HepG2 (cell line): ENCODE results near the gene PPP1R9B. TPM values are rescaled to one million over a fixed set of nuclear protein-coding genes. Genes with fewer than 3 reads are reported as not detected.
A peak's percentile ranks its signal among the peaks of the same experiment; 100 is the strongest.

ENCODE experiments used
- ATAC-seq: fragments of 200-7000 bp; cut with Tn5 transposase; 3 replicates; pipeline ENCODE4 v1.9.1; 2020; ENCODE audit warnings: mild to moderate bottlenecking, moderate library complexity
- BruUV-seq: library from RNA; stranded (reverse); fragments of 400-500 nt; replicated peaks from 2 replicates; lab custom pipeline; 2021; lab: Mats Ljungman, UMichigan
- CTCF ChIA-PET: fragments of 300-600 bp; formaldehyde crosslinking; extraction: SDS; loops from one replicate; lab custom pipeline; 2021; ENCODE audit warnings: low total read pairs, inconsistent platforms, low intra/inter-chr PET ratio; lab: Yijun Ruan, JAX
- POLR2A ChIA-PET: fragments of 350-600 bp; sonication (Branson Sonifier 250); formaldehyde crosslinking; loops from one replicate; lab custom pipeline; 2020; ENCODE audit warnings: antibody characterized with exemption, inconsistent platforms; lab: Yijun Ruan, JAX
- DNase-seq: peaks from one replicate; pipeline ENCODE4 v3.0.0-alpha.2; 2015; ENCODE audit warnings: low spot score
- FAIRE-seq: peaks from 3 replicates; lab custom pipeline; 2011; peaks lifted over from hg19 to GRCh38; lab: Jason Lieb, UNC
- H2AFZ ChIP-seq: one replicate; pipeline ENCODE4 v1.6.1; 2011; ENCODE audit warnings: low read length, inconsistent platforms
- H3K27ac ChIP-seq: fragments of 300-600 bp; 3 replicates; pipeline ENCODE4 v1.8.0; 2011; ENCODE audit warnings: mixed run types, mild to moderate bottlenecking, mixed read lengths, low read length, inconsistent platforms; ENCODE audit not compliant: insufficient read depth; ENCODE audit errors: extremely low read length
- H3K27me3 ChIP-seq, 2 experiments: fragments of 200-600 bp in 1 of 2; 2 replicates in 1 of 2; 3 replicates in 1 of 2; pipeline versions ENCODE4 v1.6.0 to v1.8.0; 2011; ENCODE audit warnings: low read length in 2 of 2, mild to moderate bottlenecking in 2 of 2, moderate library complexity in 2 of 2, inconsistent platforms in 1 of 2; ENCODE audit not compliant: insufficient read depth in 2 of 2, control insufficient read depth in 1 of 2
- H3K36me3 ChIP-seq, 2 experiments: fragments of 200-600 bp in 1 of 2; replicated peaks in 1 of 2; 2 replicates in 1 of 2; 3 replicates in 1 of 2; pipeline versions ENCODE4 v1.5.1 to v1.8.0; 2011; ENCODE audit warnings: low read length in 2 of 2, inconsistent platforms in 1 of 2; ENCODE audit not compliant: insufficient read depth in 2 of 2, control insufficient read depth in 1 of 2
- H3K4me1 ChIP-seq: 2 replicates; pipeline ENCODE4 v1.5.1; 2012; ENCODE audit warnings: low read length, inconsistent platforms; ENCODE audit not compliant: insufficient read depth
- H3K4me2 ChIP-seq: 2 replicates; pipeline ENCODE4 v1.6.0; 2011; ENCODE audit warnings: low read depth, low read length, inconsistent platforms
- H3K4me3 ChIP-seq, 3 experiments: fragments of 200-600 bp in 1 of 3; sonication (generic), shearing (Covaris generic) in 1 of 3; replicated peaks in 1 of 3; 2 replicates each; pipeline ENCODE4 v1.5.1; 2011 to 2016; ENCODE audit warnings: low read length in 3 of 3, inconsistent platforms in 2 of 3, low read depth in 2 of 3, mild to moderate bottlenecking in 2 of 3, control low read depth in 1 of 3, mixed read lengths in 1 of 3; ENCODE audit not compliant: insufficient read depth in 1 of 3
- H3K79me2 ChIP-seq: one replicate; pipeline ENCODE4 v1.6.1; 2011; ENCODE audit warnings: low read length, inconsistent platforms; ENCODE audit not compliant: insufficient read depth
- H3K9ac ChIP-seq: 2 replicates; pipeline ENCODE4 v1.6.0; 2011; ENCODE audit warnings: mild to moderate bottlenecking, low read depth, low read length, inconsistent platforms; ENCODE audit not compliant: insufficient read depth
- H3K9me3 ChIP-seq: 2 replicates; pipeline ENCODE4 v1.5.1; 2012; ENCODE audit warnings: mild to moderate bottlenecking, low read length
- H4K20me1 ChIP-seq: 2 replicates; pipeline ENCODE4 v1.6.0; 2011; ENCODE audit warnings: inconsistent platforms, mild to moderate bottlenecking, low read length, moderate library complexity; ENCODE audit not compliant: insufficient read depth
- ARNTL ChIP-seq: sonication (generic); formaldehyde crosslinking; IDR thresholded peaks from 2 replicates; pipeline ENCODE4 v1.4.0; 2020; ENCODE audit warnings: mild to moderate bottlenecking, missing genetic modification reagents
- CREM ChIP-seq, 2 experiments: sonication (generic) in 1 of 2; formaldehyde crosslinking in 1 of 2; IDR thresholded peaks; 2 replicates each; pipeline versions ENCODE4 v1.4.0 to v1.6.1; 2016 to 2020; ENCODE audit warnings: antibody characterized with exemption in 1 of 2, mild to moderate bottlenecking in 1 of 2, missing genetic modification reagents in 1 of 2
- IKZF4 ChIP-seq: sonication (generic); formaldehyde crosslinking; IDR thresholded peaks from 2 replicates; pipeline ENCODE4 v1.5.1; 2020; ENCODE audit warnings: borderline replicate concordance, mild to moderate bottlenecking, low read depth, missing genetic modification reagents; ENCODE audit errors: not compliant biosample characterization
- KDM3A ChIP-seq: IDR thresholded peaks from 2 replicates; pipeline ENCODE4 v1.6.1; 2018; ENCODE audit warnings: low read depth, missing compliant biosample characterization
- MIER2 ChIP-seq: IDR thresholded peaks from 2 replicates; pipeline ENCODE4 v1.6.1; 2016; ENCODE audit warnings: missing biosample characterization, missing genetic modification reagents
- MYC ChIP-seq: sonication (generic); formaldehyde crosslinking; IDR thresholded peaks from 2 replicates; pipeline ENCODE4 v1.9.0; 2021; ENCODE audit warnings: missing genetic modification reagents, borderline replicate concordance
- NR1H2 ChIP-seq: sonication (generic); formaldehyde crosslinking; IDR thresholded peaks from 2 replicates; pipeline ENCODE4 v1.8.1; 2022; ENCODE audit warnings: low read depth, missing genetic modification reagents, borderline replicate concordance
- PAF1 ChIP-seq: IDR thresholded peaks from 2 replicates; pipeline ENCODE4 v1.6.1; 2016; ENCODE audit warnings: missing genetic modification reagents, missing compliant biosample characterization
- PTBP1 ChIP-seq: fragments of 200-400 bp; formaldehyde crosslinking; IDR thresholded peaks from 2 replicates; pipeline ENCODE4 v1.6.1; 2018; ENCODE audit warnings: low read length, low read depth; ENCODE audit not compliant: poor library complexity, severe bottlenecking
- SRY ChIP-seq: sonication (generic); formaldehyde crosslinking; IDR thresholded peaks from 2 replicates; pipeline ENCODE4 v1.8.0; 2022; ENCODE audit warnings: mild to moderate bottlenecking, missing genetic modification reagents
- U2AF1 ChIP-seq: fragments of 200-400 bp; formaldehyde crosslinking; optimal IDR thresholded peaks from 2 replicates; pipeline ENCODE3; 2017; ENCODE audit warnings: mild to moderate bottlenecking, low read depth, low read length
- ZMYM4 ChIP-seq: sonication (generic); formaldehyde crosslinking; IDR thresholded peaks from 2 replicates; pipeline ENCODE4 v1.8.1; 2023; ENCODE audit warnings: mild to moderate bottlenecking, missing genetic modification reagents
- ZNF101 ChIP-seq: sonication (generic); formaldehyde crosslinking; IDR thresholded peaks from 2 replicates; pipeline ENCODE4 v1.4.0; 2020; ENCODE audit warnings: mild to moderate bottlenecking, low read depth, missing genetic modification reagents, borderline replicate concordance
- ZNF549 ChIP-seq: sonication (generic); formaldehyde crosslinking; IDR thresholded peaks from 2 replicates; pipeline ENCODE4 v1.5.0; 2020; ENCODE audit warnings: missing genetic modification reagents
- ZNF7 ChIP-seq: IDR thresholded peaks from 2 replicates; pipeline ENCODE4 v1.6.1; 2016; ENCODE audit warnings: missing biosample characterization, missing genetic modification reagents
- ZNF740 ChIP-seq: sonication (generic); formaldehyde crosslinking; IDR thresholded peaks from 2 replicates; pipeline ENCODE4 v1.4.0; 2020; ENCODE audit warnings: missing genetic modification reagents
- WGBS: methylation state at CpG from one replicate; pipeline ENCODE4 v1.1.6; 2017; ENCODE audit warnings: low lambda C conversion rate; 5-methylcytosine and 5-hydroxymethylcytosine counted together
- in situ Hi-C: cut with HindIII; loops from 2 replicates; pipeline ENCODE4 v1.10.0; 2017; ENCODE audit warnings: low pct_unique_long_range_greater_than_20kb; ENCODE audit not compliant: extremely low pct_ligation_motif_present
- intact Hi-C: fragments of 100-400 bp; cut with micrococcal nuclease; formaldehyde crosslinking; loops from one replicate; pipeline ENCODE4 v1.10.0; 2022; ENCODE audit not compliant: unreplicated experiment
- polyA plus RNA-seq, 8 experiments: library from polyadenylated mRNA; depleted of rRNA in 3 of 8; stranded (reverse) in 7 of 8; unstranded in 1 of 8; fragments of >200 nt; fragmentation: Illumina TruSeq in 4 of 8; extraction: Trizol in 4 of 8; gene quantifications; 2 replicates each; pipeline versions ENCODE4 v1.2.1 to v1.2.3, GENCODE V29; 2011 to 2016; ENCODE audit warnings: low read depth in 4 of 8, missing spikeins in 1 of 8, mixed read lengths in 1 of 8; ENCODE audit not compliant: insufficient read depth in 1 of 8
- total RNA-seq, 5 experiments: library from RNA; depleted of rRNA; stranded (reverse); fragments of >200 nt; fragmentation: Illumina TruSeq; extraction: Trizol; gene quantifications; 2 replicates each; pipeline ENCODE4 v1.2.3, GENCODE V29; 2016; ENCODE audit warnings: low read depth in 1 of 5
- TF ChIP-seq, protein P1 (sequence below): sonication (generic); formaldehyde crosslinking; IDR thresholded peaks from 2 replicates; pipeline ENCODE4 v1.5.0; 2020; ENCODE audit warnings: missing genetic modification reagents
- TF ChIP-seq, protein P2 (sequence below): sonication (generic); formaldehyde crosslinking; IDR thresholded peaks from 2 replicates; pipeline ENCODE4 v1.4.0; 2020; ENCODE audit warnings: missing genetic modification reagents
- TF ChIP-seq, protein P3 (sequence below): sonication (generic); formaldehyde crosslinking; IDR thresholded peaks from 2 replicates; pipeline ENCODE4 v1.5.0; 2020; ENCODE audit warnings: mild to moderate bottlenecking, missing genetic modification reagents

PPP1R9B gene
- total and polyA plus RNA-seq, 2 of the 13 experiments (the other 11 are each of a cell fraction or from before 2014, with no cell fraction given): 9.4 to 15.8 TPM

GRCh38 chr17:50107790-50108414 lies 42.6 kb downstream of the PPP1R9B start (continued):
- TF ChIP-seq MYC (peak; percentile 19; the same call in 1 of the 2 replicates), ZNF740 (CRISPR knock-in tag) (no peak), NR1H2 (CRISPR knock-in tag) (no peak)

DNA sequence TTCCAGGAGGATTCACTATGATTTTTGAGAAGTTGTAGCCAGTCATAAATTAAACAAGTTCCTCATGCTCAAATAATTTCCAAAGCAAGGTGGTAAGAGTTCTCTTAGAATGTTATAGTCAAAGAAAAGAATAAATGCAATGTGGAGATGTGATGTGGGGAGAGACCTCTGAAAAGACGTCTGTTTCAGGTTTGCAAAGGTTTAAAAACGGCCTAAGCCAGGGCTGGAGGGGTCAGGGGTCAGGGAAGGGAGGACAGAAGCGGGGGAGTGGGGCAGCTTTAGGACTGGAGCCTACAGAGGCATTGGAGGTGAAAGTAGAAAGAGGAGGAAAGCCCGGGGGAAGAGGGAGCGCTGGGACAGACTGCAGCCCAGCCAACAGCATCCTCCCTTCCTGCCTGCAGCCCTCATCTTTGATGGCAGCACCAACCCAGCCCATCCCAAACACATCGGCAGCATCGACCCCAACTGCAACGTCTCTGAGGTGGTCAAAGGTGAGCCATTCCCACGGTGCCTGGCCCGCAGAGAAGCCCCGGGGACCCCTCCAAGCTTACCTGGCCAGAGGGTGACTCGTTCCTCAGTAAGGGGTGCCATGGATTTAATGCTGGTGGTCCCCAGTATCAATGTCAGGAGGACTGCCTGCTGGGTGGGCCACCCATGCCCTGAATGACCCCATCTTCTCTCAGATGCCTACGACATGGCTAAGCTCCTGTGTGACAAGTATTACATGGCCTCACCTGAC lies 43.9 kb downstream of the PPP1R9B start:
- Histone ChIP-seq H3K27me3 (no peaks in the 10 kb centered on the region), H3K27ac (no peak overlapping the region), H4K20me1 (no peaks in the 10 kb centered on the region), H3K4me1 (peaks cover 45% of the 10 kb centered on the region), H3K9ac (no peak overlapping the region), H3K9me3 (no peaks in the 10 kb centered on the region), H2AFZ (no peak overlapping the region), H3K4me2 (no peak overlapping the region), H3K79me2 (no peaks in the 10 kb centered on the region), H3K4me3 (no peak overlapping the region), H3K36me3 (no peaks in the 10 kb centered on the region; a peak in 1 of 5 replicates)
- in situ Hi-C loops (no loop called here), intact Hi-C loops (no loop called here)
- no TSS peak for BruUV-seq
- FAIRE-seq (no peak), DNase-seq (no peak), ATAC-seq (no peak)
- WGBS: 89% methylated on average over 7 of the region's 13 CpGs
- POLR2A ChIA-PET: no interaction called here
- CTCF ChIA-PET: no interaction called here
- TF ChIP-seq U2AF1 (no peak), SRY (no peak), ZNF7 (CRISPR knock-in tag) (no peak), ARNTL (CRISPR knock-in tag) (no peak), PTBP1 (no peak), PAF1 (CRISPR knock-in tag) (no peak), ZNF549 (CRISPR knock-in tag) (no peak), MIER2 (no peak), CREM (IDR thresholded peaks at IDR 0.05) (no peak), CREM (CRISPR knock-in tag; IDR thresholded peaks at IDR 0.05) (no peak), IKZF4 (no peak), KDM3A (CRISPR knock-in tag) (no peak), ZMYM4 (no peak), ZNF101 (CRISPR knock-in tag) (no peak)
- TF ChIP-seq, protein P1, sequence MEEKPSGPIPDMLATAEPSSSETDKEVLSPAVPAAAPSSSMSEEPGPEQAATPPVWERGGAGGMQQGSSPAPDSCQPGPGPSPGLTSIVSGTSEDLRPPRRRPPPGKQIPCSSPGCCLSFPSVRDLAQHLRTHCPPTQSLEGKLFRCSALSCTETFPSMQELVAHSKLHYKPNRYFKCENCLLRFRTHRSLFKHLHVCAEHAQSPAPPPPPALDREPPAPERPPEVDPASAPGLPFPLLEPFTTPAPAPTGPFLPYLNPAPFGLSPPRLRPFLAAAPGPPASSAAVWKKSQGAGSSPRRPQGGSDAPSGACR: no peak
- TF ChIP-seq, protein P2, sequence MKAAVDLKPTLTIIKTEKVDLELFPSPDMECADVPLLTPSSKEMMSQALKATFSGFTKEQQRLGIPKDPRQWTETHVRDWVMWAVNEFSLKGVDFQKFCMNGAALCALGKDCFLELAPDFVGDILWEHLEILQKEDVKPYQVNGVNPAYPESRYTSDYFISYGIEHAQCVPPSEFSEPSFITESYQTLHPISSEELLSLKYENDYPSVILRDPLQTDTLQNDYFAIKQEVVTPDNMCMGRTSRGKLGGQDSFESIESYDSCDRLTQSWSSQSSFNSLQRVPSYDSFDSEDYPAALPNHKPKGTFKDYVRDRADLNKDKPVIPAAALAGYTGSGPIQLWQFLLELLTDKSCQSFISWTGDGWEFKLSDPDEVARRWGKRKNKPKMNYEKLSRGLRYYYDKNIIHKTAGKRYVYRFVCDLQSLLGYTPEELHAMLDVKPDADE: no peak
- TF ChIP-seq, protein P3, sequence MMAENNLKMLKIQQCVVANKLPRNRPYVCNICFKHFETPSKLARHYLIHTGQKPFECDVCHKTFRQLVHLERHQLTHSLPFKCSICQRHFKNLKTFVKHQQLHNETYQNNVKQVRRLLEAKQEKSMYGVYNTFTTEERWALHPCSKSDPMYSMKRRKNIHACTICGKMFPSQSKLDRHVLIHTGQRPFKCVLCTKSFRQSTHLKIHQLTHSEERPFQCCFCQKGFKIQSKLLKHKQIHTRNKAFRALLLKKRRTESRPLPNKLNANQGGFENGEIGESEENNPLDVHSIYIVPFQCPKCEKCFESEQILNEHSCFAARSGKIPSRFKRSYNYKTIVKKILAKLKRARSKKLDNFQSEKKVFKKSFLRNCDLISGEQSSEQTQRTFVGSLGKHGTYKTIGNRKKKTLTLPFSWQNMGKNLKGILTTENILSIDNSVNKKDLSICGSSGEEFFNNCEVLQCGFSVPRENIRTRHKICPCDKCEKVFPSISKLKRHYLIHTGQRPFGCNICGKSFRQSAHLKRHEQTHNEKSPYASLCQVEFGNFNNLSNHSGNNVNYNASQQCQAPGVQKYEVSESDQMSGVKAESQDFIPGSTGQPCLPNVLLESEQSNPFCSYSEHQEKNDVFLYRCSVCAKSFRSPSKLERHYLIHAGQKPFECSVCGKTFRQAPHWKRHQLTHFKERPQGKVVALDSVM: no peak
